KMS-11 (cell line): Measurements from ENCODE around the gene CIROP.

Experiments
- H2AFZ ChIP-seq: fragments of 200-600 bp; sonication (generic); 2 replicates; pipeline ENCODE4 v1.6.1; 2016; ENCODE audit warnings: antibody characterized with exemption, mixed run types, low read depth
- H3K27ac ChIP-seq: fragments of 200-600 bp; sonication (generic); 2 replicates; pipeline ENCODE4 v1.6.1; 2016; ENCODE audit warnings: mild to moderate bottlenecking, mixed run types
- H3K27me3 ChIP-seq: fragments of 200-600 bp; sonication (generic); 2 replicates; pipeline ENCODE4 v1.6.1; 2017; ENCODE audit warnings: mild to moderate bottlenecking, low read depth, mixed run types, moderate library complexity; ENCODE audit not compliant: insufficient read depth
- H3K36me3 ChIP-seq: fragments of 200-600 bp; sonication (generic); 2 replicates; pipeline ENCODE4 v1.6.1; 2017; ENCODE audit warnings: mild to moderate bottlenecking, mixed run types; ENCODE audit not compliant: insufficient read depth
- H3K4me1 ChIP-seq: fragments of 200-600 bp; sonication (generic); 2 replicates; pipeline ENCODE4 v1.6.1; 2016; ENCODE audit warnings: mild to moderate bottlenecking, low read depth, mixed run types; ENCODE audit not compliant: poor library complexity, severe bottlenecking
- H3K4me2 ChIP-seq: fragments of 200-600 bp; sonication (generic); 2 replicates; pipeline ENCODE4 v1.7.0; 2016; ENCODE audit warnings: mild to moderate bottlenecking, mixed run types
- H3K4me3 ChIP-seq: fragments of 200-600 bp; sonication (generic); IDR thresholded peaks from 2 replicates; pipeline ENCODE4 v1.6.1; 2017; ENCODE audit warnings: low read depth, low read length, mixed read lengths; ENCODE audit not compliant: insufficient read depth
- H3K79me2 ChIP-seq: fragments of 200-600 bp; sonication (generic); 2 replicates; pipeline ENCODE4 v1.6.1; 2016; ENCODE audit warnings: low read depth, mixed run types; ENCODE audit not compliant: insufficient read depth
- H3K9ac ChIP-seq: fragments of 200-600 bp; sonication (generic); 2 replicates; pipeline ENCODE4 v1.6.1; 2016; ENCODE audit warnings: mild to moderate bottlenecking, mixed run types
- H4K20me1 ChIP-seq: fragments of 200-600 bp; sonication (generic); 2 replicates; pipeline ENCODE4 v1.6.1; 2016; ENCODE audit warnings: mild to moderate bottlenecking, mixed run types; ENCODE audit not compliant: insufficient read depth
- CTCF ChIP-seq: fragments of 200-600 bp; sonication (generic); conservative IDR thresholded peaks from 2 replicates; pipeline ENCODE4 v1.6.1; 2017; ENCODE audit warnings: low read depth, mild to moderate bottlenecking, antibody characterized with exemption, low read length, moderate library complexity, mixed read lengths

CIROP gene

GRCh38 chr14:23136566-23137133 lies 31.9 kb upstream of the CIROP start:
- Histone ChIP-seq H2AFZ (no peak overlapping the region), H3K4me3 (no peak overlapping the region), H3K9ac (no peak overlapping the region), H3K4me1 (no peaks in the 10 kb centered on the region), H3K36me3 (no peaks in the 10 kb centered on the region), H3K79me2 (no peaks in the 10 kb centered on the region), H3K27me3 (no peaks in the 10 kb centered on the region), H4K20me1 (no peaks in the 10 kb centered on the region), H3K27ac (no peak overlapping the region), H3K4me2 (no peak overlapping the region)
- TF ChIP-seq CTCF, result no peak

GRCh38 chr14:23132970-23133369 lies 28.2 kb upstream of the CIROP start:
- H3K79me2 ChIP-seq, result no peaks in the 10 kb centered on the region
- no peak overlapping the region for H3K27ac ChIP-seq
- no peaks in the 10 kb centered on the region for H3K4me1 ChIP-seq
- no peaks in the 10 kb centered on the region for H4K20me1 ChIP-seq
- no peak for TF ChIP-seq CTCF
- H3K27me3 ChIP-seq, result no peaks in the 10 kb centered on the region
- no peak overlapping the region for H2AFZ ChIP-seq
- H3K4me3 ChIP-seq, result no peak overlapping the region
- no peaks in the 10 kb centered on the region for H3K36me3 ChIP-seq
- no peak overlapping the region for H3K9ac ChIP-seq
- H3K4me2 ChIP-seq, result no peak overlapping the region

GRCh38 chr14:23131482-23131881 lies 26.7 kb upstream of the CIROP start:
- TF ChIP-seq CTCF, result no peak
- Histone ChIP-seq H3K4me3 (no peak overlapping the region), H3K79me2 (no peaks in the 10 kb centered on the region), H4K20me1 (no peaks in the 10 kb centered on the region), H3K36me3 (no peaks in the 10 kb centered on the region), H3K4me1 (no peaks in the 10 kb centered on the region), H3K9ac (no peak overlapping the region), H3K27me3 (no peaks in the 10 kb centered on the region), H2AFZ (no peak overlapping the region), H3K27ac (no peak overlapping the region), H3K4me2 (no peak overlapping the region)

- Histone ChIP-seq H3K27ac (no peak overlapping the region), H3K79me2 (no peaks in the 10 kb centered on the region), H4K20me1 (no peaks in the 10 kb centered on the region), H3K27me3 (no peaks in the 10 kb centered on the region), H3K9ac (no peak overlapping the region), H3K4me1 (no peaks in the 10 kb centered on the region), H3K4me2 (no peak overlapping the region), H2AFZ (no peak overlapping the region), H3K36me3 (no peaks in the 10 kb centered on the region), H3K4me3 (no peak overlapping the region)
- no peak for TF ChIP-seq CTCF
These were observed 26.1 kb upstream of the CIROP start for GRCh38 chr14:23130871-23131270.
